ENCODE measurements around the gene CWC25. TPM values are rescaled to one million over a fixed set of nuclear protein-coding genes. Genes with fewer than 3 reads are reported as not detected.

CWC25 gene
- polyA plus RNA-seq: 17.1 TPM

DNA sequence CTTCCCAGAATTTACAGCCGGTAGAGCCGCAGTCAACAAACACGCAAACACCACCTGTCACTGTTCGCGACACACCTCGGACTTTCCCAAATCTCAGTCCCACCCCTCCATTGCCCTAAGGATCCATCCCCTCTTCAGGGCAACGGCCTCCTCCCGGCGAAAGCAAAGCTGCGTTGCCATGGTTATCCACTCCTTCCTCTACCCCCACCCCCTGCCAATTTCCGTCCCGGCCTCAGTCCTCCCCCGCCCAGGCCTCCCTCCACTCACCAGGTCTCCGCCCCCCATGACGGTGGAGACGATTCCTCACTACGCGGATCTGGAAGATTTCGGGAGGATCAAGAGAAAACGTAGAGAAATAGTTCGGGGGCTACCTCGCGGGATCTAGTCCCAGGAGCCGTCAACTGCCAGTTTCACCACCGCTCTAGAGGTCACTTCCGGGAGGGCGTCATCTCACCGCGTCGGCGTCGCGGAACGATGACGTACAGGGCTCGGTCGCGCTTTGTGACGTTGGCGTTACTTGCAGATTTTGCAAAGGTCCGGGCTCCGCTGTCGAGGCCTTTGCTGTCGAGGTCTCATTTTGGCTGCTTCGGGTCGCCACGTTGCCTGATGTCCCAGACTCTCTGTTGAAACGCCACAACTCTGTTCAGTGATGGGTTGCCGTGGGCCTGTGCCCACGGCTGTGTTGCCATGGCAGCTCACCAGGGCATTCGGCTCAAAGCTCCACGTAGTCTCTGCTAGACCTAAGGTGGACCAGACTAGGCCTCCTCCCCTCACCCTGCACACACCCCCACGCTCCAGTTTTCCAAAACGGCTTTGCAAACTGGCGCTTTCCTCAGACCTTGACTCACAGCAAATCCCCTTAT lies at the start of gene CWC25:
Gene CWC25, minus strand, starts transcription at position 423 of the 863 bp plus-strand sequence. Its CDS starts 138 bp downstream, at position 285.
- H3K4me3 Mint-ChIP-seq: peak within 1 kb of the TSS; percentile 96 to 100 (median 98)
- peak within 1 kb of the TSS; percentile 99 to 100 (median 100) for H3K27ac Mint-ChIP-seq
- no peaks in the 10 kb centered on the region for H3K36me3 Mint-ChIP-seq
- H3K4me1 Mint-ChIP-seq: peaks cover 13 to 19% (median 16%) of the 10 kb centered on the region in 3 donors
- H3K9me3 Mint-ChIP-seq: no peaks in the 10 kb centered on the region
- H3K27me3 Mint-ChIP-seq: no peaks in the 10 kb centered on the region

GRCh38 chr17:38873640-38874380 lies 48.7 kb upstream of the CWC25 start:
- peak overlapping the region; percentile 33 to 100 (median 99) for H3K27ac Mint-ChIP-seq
- no peaks in the 10 kb centered on the region for H3K9me3 Mint-ChIP-seq
- peaks cover 3% of the 10 kb centered on the region for H3K36me3 Mint-ChIP-seq
- H3K4me3 Mint-ChIP-seq: peak overlapping the region in 3 of 4 donors; percentile 51 to 99 (median 73)
- no peaks in the 10 kb centered on the region for H3K27me3 Mint-ChIP-seq
- H3K4me1 Mint-ChIP-seq: peaks cover 42 to 57% (median 49%) of the 10 kb centered on the region in 3 donors

- H3K4me1 Mint-ChIP-seq: peaks cover 38 to 57% (median 49%) of the 10 kb centered on the region in 3 donors
Observed at GRCh38 chr17:38872671-38873385, 47.7 kb upstream of the CWC25 start.

DNA sequence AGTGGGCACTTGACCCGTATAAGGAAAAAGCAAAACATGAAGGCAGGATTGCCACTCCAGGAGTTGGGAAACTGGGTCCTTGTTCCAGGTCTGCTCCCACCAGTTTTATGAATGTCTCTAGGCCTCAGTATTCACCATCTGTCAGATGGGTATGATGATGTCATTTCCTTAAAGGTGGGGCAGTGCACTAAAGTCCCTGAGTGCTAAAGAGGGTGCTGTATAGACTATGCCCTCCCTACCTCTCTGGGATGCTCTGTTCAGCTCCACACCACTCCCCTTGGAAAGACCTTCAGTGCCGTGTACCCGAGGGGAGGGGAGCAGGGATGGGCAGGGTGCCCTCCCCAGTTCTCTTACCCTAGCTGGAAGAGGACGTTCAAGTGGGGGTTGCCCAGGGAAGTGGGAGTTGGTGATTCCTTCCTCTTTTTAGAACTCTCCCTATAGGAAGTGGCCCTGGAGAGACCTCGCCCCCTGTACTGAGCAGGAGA lies 46.9 kb upstream of the CWC25 start:
- Mint-ChIP-seq H3K9me3 (no peaks in the 10 kb centered on the region), H3K4me3 (peak overlapping the region; percentile 92 to 99 (median 98))

More at GRCh38 chr17:38872671-38873385, 47.7 kb upstream of the CWC25 start:
- Mint-ChIP-seq H3K9me3 (no peaks in the 10 kb centered on the region), H3K27me3 (no peaks in the 10 kb centered on the region), H3K36me3 (peaks cover 3% of the 10 kb centered on the region), H3K4me3 (peak overlapping the region in 3 of 4 donors; percentile 75 to 99 (median 92)), H3K27ac (peak overlapping the region; percentile 90 to 100 (median 99))

GRCh38 chr17:38871247-38872015 lies 46.3 kb upstream of the CWC25 start:
- Mint-ChIP-seq H3K9me3 (no peaks in the 10 kb centered on the region), H3K4me3 (peak overlapping the region; percentile 92 to 99 (median 98)), H3K4me1 (peaks cover 40 to 52% (median 47%) of the 10 kb centered on the region in 3 donors)

More for the DNA sequence above, 46.9 kb upstream of the CWC25 start:
- Mint-ChIP-seq H3K4me1 (peaks cover 40 to 58% (median 49%) of the 10 kb centered on the region in 3 donors), H3K27me3 (no peaks in the 10 kb centered on the region), H3K36me3 (peaks cover 4% of the 10 kb centered on the region), H3K27ac (peak overlapping the region; percentile 90 to 100 (median 99))

DNA sequence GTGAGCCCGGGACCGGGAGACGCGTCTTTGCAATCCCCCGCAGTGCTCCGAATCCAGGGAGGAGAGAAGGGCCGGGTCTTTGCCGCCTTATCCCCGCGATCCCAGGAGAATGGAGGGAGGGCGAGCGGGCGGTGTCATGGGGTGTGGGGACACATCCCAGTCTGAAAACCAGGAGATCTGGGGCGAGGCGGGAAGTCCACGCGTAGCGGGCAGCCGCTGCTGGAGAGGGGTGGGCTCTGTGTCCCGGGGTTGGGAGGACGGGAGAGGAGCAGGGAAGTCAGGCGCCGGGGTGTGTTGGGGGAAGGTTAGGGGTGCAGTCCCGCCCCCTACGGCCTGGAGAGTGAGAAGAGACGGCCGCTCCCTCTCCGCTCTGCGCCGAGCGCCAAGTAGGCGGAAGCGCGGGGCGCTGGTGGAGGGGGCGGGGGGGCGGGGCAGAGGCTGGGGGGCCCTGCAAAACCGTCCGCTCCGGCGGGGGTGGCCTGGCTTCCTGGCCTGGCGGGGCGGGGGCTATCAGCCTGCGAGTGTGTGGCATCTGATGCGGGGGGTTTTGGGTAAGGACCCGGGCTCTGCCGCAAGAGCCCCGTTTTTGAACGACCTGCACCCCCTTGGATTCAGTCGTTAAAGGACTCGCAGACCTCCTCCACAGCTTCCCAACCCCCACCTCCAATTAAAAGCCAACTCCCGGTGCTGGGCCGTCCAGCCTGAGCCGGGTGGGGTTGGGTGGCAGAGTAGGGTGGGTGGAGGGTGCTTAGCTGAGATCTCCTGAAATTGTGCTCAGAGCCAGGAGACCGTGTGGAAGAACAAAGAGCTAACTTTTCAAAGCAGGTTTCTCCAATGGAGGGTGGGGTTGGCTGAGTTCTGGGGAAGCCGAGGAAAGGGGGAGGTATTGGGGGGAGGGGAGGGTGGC lies 45.4 kb upstream of the CWC25 start:
- H3K4me3 Mint-ChIP-seq: peak overlapping the region; percentile 97 to 99 (median 98)
- peaks cover 38 to 54% (median 45%) of the 10 kb centered on the region in 3 donors for H3K4me1 Mint-ChIP-seq
- peaks cover 5% of the 10 kb centered on the region for H3K36me3 Mint-ChIP-seq
- H3K9me3 Mint-ChIP-seq: no peaks in the 10 kb centered on the region
- peak overlapping the region; percentile 96 to 100 (median 99) for H3K27ac Mint-ChIP-seq
- H3K27me3 Mint-ChIP-seq: no peaks in the 10 kb centered on the region

More at GRCh38 chr17:38871247-38872015, 46.3 kb upstream of the CWC25 start:
- Mint-ChIP-seq H3K27me3 (no peaks in the 10 kb centered on the region), H3K36me3 (peaks cover 4% of the 10 kb centered on the region), H3K27ac (peak overlapping the region; percentile 90 to 100 (median 99))

GRCh38 chr17:38869526-38870258 lies 44.6 kb upstream of the CWC25 start, which contains the start of gene LASP1:
LASP1 (plus strand) TSS chr17:38870058; CDS start chr17:38870190, 132 bp downstream.
- peak within 1 kb of the TSS; percentile 99 to 100 (median 100) for H3K27ac Mint-ChIP-seq
- peak within 1 kb of the TSS; percentile 97 to 99 (median 98) for H3K4me3 Mint-ChIP-seq
- peaks cover 33 to 49% (median 43%) of the 10 kb centered on the region in 3 donors for H3K4me1 Mint-ChIP-seq
- H3K9me3 Mint-ChIP-seq: no peaks in the 10 kb centered on the region
- peaks cover 6% of the 10 kb centered on the region for H3K36me3 Mint-ChIP-seq
- H3K27me3 Mint-ChIP-seq: no peaks in the 10 kb centered on the region

DNA sequence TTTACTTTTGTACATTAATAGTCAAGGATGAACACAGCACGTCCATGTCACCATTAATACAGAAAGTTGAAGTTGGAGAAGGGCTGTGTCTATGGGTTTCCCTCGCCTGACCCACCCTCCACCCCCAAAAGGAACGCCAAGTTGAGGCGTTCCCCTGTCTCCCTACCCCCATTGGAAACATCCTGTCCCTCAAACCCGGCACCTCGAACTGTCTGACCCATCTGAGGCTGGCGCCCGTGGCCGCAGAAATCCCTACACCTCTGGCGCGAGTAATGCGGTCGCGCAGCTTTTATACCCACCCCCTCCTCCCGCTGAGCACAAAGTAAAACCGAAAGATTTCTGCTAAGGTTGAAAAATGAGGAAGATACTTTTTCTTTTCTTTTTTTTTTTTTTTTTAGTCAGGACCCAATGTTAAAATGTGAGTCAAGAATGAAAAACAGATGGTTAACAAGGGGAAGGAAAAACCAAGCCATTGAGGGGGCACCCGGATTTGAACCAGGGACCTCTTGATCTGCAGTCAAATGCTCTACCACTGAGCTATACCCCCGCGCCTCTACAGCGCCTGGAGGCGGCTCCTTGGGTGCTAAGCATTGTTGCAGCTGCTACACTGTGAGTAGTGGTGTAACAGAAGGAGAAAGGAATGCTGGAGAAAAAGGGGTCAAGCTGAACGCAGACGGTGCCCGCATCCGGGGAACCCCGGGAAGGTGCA lies 43.9 kb upstream of the CWC25 start:
- H3K4me3 Mint-ChIP-seq: peak overlapping the region; percentile 97 to 99 (median 98)

DNA sequence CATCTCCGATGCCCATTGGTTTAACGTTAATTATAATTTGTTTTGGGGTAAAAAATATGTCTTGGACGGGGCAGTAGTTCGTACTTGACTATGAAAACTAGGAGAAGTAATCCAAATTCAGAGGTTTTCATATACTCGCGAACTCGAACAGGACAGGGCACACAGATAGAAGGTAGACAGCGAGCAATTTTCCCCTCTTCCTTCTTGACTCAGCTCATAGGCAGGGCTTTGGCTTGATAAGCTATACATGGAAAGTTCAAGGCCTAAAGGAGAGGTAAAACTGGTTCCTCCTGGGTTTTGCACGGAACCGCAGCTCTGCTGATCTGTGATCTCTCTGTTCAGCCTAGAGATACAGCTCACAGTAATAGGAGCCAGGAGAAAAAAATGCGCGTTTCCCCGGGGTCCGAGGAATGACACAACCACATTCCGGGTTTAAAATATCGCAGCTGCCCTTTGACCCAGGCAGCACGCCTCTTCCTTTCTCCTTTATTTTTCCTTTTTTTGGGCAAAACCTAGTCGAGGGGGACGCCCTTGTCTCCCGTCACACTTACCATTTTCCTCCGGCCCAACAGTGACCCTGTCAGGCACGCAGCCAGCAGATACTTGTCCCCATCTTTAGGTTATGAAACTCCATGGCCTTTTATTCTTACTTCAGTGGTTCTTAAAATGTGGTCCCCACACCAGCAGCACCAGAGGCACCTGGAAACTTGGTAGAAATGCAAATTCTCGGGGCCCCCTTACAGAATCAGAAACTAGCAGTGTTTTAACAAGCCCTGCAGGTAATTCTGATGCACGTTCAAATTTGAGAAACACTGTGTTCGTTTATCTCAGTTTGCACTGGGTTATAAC lies 43.1 kb upstream of the CWC25 start:
- H3K36me3 Mint-ChIP-seq: peaks cover 6% of the 10 kb centered on the region
- H3K27ac Mint-ChIP-seq: peak overlapping the region; percentile 99 to 100 (median 100)
- no peaks in the 10 kb centered on the region for H3K27me3 Mint-ChIP-seq
- H3K4me3 Mint-ChIP-seq: peak overlapping the region; percentile 97 to 99 (median 98)
- peaks cover 33 to 44% (median 43%) of the 10 kb centered on the region in 3 donors for H3K4me1 Mint-ChIP-seq
- no peaks in the 10 kb centered on the region for H3K9me3 Mint-ChIP-seq

More for the DNA sequence above, 43.9 kb upstream of the CWC25 start:
- no peaks in the 10 kb centered on the region for H3K27me3 Mint-ChIP-seq
- peaks cover 30 to 46% (median 43%) of the 10 kb centered on the region in 3 donors for H3K4me1 Mint-ChIP-seq
- H3K27ac Mint-ChIP-seq: peak overlapping the region; percentile 99 to 100 (median 100)
- peaks cover 6% of the 10 kb centered on the region for H3K36me3 Mint-ChIP-seq
- no peaks in the 10 kb centered on the region for H3K9me3 Mint-ChIP-seq

GRCh38 chr17:38867179-38867967 lies 42.3 kb upstream of the CWC25 start:
- Mint-ChIP-seq H3K27me3 (no peaks in the 10 kb centered on the region), H3K36me3 (peaks cover 3% of the 10 kb centered on the region), H3K4me1 (peaks cover 31 to 45% (median 42%) of the 10 kb centered on the region in 3 donors), H3K9me3 (no peaks in the 10 kb centered on the region), H3K4me3 (peak overlapping the region; percentile 97 to 99 (median 98)), H3K27ac (peak overlapping the region; percentile 99 to 100 (median 100))

Measured in IgD-negative memory B cell (primary cell).